ENCODE measurements around the gene TOB2.

GRCh38 chr22:41478473-41478872 lies 31.9 kb upstream of the TOB2 start:
- TF ChIP-seq CTCF (IDR thresholded peaks at IDR 0.05) (no peak), FOXM1 (IDR thresholded peaks at IDR 0.05; ENCODE audit: low read depth) (no peak), MXI1 (IDR thresholded peaks at IDR 0.05; ENCODE audit: low read depth, low read length) (no peak), JUND (IDR thresholded peaks at IDR 0.05) (no peak), RAD21 (IDR thresholded peaks at IDR 0.05; ENCODE audit: low read length) (no peak)
